ENCODE results near the gene NT5M.

Gene NT5M

DNA sequence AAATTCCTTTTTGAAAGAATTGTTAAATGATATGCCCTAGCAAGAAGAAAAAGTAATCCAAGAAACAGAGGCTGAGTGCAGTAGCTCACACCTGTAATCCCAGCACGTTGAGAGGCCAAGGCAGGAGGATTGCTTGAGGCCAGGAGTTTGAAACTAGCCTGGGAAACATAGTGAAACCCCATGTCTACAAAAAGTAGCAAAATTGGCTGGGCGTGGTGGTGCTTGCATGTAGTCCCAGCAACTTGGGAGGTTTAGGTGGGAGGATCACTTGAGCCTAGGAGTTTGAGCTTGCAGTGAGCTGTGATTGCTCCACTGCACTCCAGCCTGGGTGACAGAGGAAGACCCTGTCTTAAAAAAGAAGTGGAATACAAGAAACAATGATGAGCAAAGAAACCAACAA lies 56.1 kb downstream of the NT5M start:
- Histone ChIP-seq H3K27me3 (ENCODE audit: low read length) (no peaks in the 10 kb centered on the region), H2AFZ (ENCODE audit: low read depth, low read length, severe bottlenecking) (no peak overlapping the region), H3K9ac (ENCODE audit: low read length) (no peak overlapping the region), H3K4me3 (ENCODE audit: insufficient read depth, low read length, poor library complexity, severe bottlenecking) (no peak overlapping the region), H3F3A (ENCODE audit: insufficient read depth) (no peaks in the 10 kb centered on the region), H3K9me2 (replicated peaks; ENCODE audit: insufficient read depth, low read length) (no peaks in the 10 kb centered on the region), H3K79me2 (ENCODE audit: insufficient read depth, low read length) (no peaks in the 10 kb centered on the region), H4K20me1 (ENCODE audit: low read depth, low read length) (no peaks in the 10 kb centered on the region), H3K36me3 (ENCODE audit: low read length) (no peaks in the 10 kb centered on the region), H3K9me3 (ENCODE audit: insufficient read depth, low read length) (no peaks in the 10 kb centered on the region), H3K27ac (ENCODE audit: low read depth, low read length) (no peak overlapping the region), H3K4me2 (ENCODE audit: low read depth, low read length, poor library complexity, severe bottlenecking) (no peak overlapping the region)
- TF ChIP-seq, protein P1, sequence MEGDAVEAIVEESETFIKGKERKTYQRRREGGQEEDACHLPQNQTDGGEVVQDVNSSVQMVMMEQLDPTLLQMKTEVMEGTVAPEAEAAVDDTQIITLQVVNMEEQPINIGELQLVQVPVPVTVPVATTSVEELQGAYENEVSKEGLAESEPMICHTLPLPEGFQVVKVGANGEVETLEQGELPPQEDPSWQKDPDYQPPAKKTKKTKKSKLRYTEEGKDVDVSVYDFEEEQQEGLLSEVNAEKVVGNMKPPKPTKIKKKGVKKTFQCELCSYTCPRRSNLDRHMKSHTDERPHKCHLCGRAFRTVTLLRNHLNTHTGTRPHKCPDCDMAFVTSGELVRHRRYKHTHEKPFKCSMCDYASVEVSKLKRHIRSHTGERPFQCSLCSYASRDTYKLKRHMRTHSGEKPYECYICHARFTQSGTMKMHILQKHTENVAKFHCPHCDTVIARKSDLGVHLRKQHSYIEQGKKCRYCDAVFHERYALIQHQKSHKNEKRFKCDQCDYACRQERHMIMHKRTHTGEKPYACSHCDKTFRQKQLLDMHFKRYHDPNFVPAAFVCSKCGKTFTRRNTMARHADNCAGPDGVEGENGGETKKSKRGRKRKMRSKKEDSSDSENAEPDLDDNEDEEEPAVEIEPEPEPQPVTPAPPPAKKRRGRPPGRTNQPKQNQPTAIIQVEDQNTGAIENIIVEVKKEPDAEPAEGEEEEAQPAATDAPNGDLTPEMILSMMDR (IDR thresholded peaks at IDR 0.05; ENCODE audit: insufficient read depth, low read length, poor library complexity, severe bottlenecking), result no peak
- TF ChIP-seq EZH2phosphoT487 (conservative IDR thresholded peaks at IDR 0.05; ENCODE audit: low read length), result no peak

DNA sequence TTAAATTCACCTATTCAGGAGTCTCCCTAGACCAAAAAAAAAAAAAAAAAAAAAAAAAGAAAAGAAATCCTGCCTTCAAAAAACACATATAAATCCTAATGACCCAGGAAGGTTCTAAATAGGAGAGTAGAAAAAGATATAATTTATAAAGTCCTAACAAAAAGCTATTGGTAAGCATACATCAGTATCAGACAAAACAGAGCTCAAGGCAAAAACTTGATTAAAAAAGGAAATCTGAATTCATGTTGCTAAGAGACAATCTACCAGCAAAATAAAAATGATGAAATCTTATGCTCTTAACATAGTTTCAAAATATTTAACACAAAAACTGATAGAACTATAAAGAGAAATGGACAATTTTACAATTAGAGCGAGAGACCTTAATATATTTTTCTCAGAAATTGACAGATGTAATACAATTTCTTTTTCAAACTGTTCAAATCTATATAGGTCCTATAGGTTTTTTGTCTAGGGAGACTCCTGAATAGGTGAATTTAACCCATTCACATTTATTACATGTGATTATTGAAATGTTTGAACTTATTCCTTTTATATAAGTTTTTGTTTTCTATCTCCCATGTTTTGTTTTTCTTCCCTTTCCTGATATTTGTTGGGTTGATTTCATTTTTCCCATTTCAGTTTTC lies 57.0 kb downstream of the NT5M start:
- no peak for TF ChIP-seq EZH2phosphoT487 (conservative IDR thresholded peaks at IDR 0.05; ENCODE audit: low read length)
- TF ChIP-seq, protein P1 (IDR thresholded peaks at IDR 0.05; ENCODE audit: insufficient read depth, low read length, poor library complexity, severe bottlenecking), result no peak
- H3K4me3 ChIP-seq (ENCODE audit: insufficient read depth, low read length, poor library complexity, severe bottlenecking), result no peak overlapping the region
- H3K9me2 ChIP-seq (replicated peaks; ENCODE audit: insufficient read depth, low read length), result no peaks in the 10 kb centered on the region
- H3K79me2 ChIP-seq (ENCODE audit: insufficient read depth, low read length), result no peaks in the 10 kb centered on the region
- H4K20me1 ChIP-seq (ENCODE audit: low read depth, low read length), result no peaks in the 10 kb centered on the region
- H3K4me2 ChIP-seq (ENCODE audit: low read depth, low read length, poor library complexity, severe bottlenecking), result no peak overlapping the region
- no peaks in the 10 kb centered on the region for H3K27me3 ChIP-seq (ENCODE audit: low read length)
- H2AFZ ChIP-seq (ENCODE audit: low read depth, low read length, severe bottlenecking), result no peak overlapping the region
- no peaks in the 10 kb centered on the region for H3K36me3 ChIP-seq (ENCODE audit: low read length)
- H3K9me3 ChIP-seq (ENCODE audit: insufficient read depth, low read length), result no peaks in the 10 kb centered on the region
- H3K27ac ChIP-seq (ENCODE audit: low read depth, low read length), result no peak overlapping the region
- H3F3A ChIP-seq (ENCODE audit: insufficient read depth), result no peaks in the 10 kb centered on the region
- no peak overlapping the region for H3K9ac ChIP-seq (ENCODE audit: low read length)

DNA sequence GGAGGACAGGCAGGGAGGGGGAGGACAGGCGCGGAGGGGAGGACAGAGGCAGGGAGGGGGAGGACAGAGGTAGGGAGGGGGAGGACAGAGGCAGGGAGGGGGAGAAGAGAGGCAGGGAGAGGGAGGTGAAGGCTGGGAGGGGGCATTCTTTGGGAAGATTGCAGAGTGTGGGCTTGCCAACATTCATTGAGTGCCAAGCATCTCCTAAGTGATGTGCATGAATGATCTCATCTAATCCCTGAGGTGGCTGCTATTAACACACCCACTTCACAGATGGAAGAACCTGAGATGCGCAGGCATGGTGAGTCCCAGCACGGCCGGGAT lies 58.3 kb downstream of the NT5M start:
- H3K9me2 ChIP-seq (replicated peaks; ENCODE audit: insufficient read depth, low read length), result no peaks in the 10 kb centered on the region
- H3K9ac ChIP-seq (ENCODE audit: low read length), result no peak overlapping the region
- H3K4me3 ChIP-seq (ENCODE audit: insufficient read depth, low read length, poor library complexity, severe bottlenecking), result no peak overlapping the region
- TF ChIP-seq, protein P1 (IDR thresholded peaks at IDR 0.05; ENCODE audit: insufficient read depth, low read length, poor library complexity, severe bottlenecking), result no peak
- no peak for TF ChIP-seq EZH2phosphoT487 (conservative IDR thresholded peaks at IDR 0.05; ENCODE audit: low read length)
- no peaks in the 10 kb centered on the region for H3K79me2 ChIP-seq (ENCODE audit: insufficient read depth, low read length)
- H3F3A ChIP-seq (ENCODE audit: insufficient read depth), result no peaks in the 10 kb centered on the region
- H3K4me2 ChIP-seq (ENCODE audit: low read depth, low read length, poor library complexity, severe bottlenecking), result no peak overlapping the region
- no peaks in the 10 kb centered on the region for H3K9me3 ChIP-seq (ENCODE audit: insufficient read depth, low read length)
- H3K27me3 ChIP-seq (ENCODE audit: low read length), result no peaks in the 10 kb centered on the region; the same call in 1 of the 2 replicates
- no peak overlapping the region for H2AFZ ChIP-seq (ENCODE audit: low read depth, low read length, severe bottlenecking)
- H3K27ac ChIP-seq (ENCODE audit: low read depth, low read length), result no peak overlapping the region
- no peaks in the 10 kb centered on the region for H3K36me3 ChIP-seq (ENCODE audit: low read length)
- no peaks in the 10 kb centered on the region for H4K20me1 ChIP-seq (ENCODE audit: low read depth, low read length)
